ENCODE data around the gene HYAL2. TPM values are rescaled to one million over a fixed set of nuclear protein-coding genes. Genes with fewer than 3 reads are reported as not detected.

Gene HYAL2
- total and polyA plus RNA-seq, 2 of the 8 experiments (the other 6 are each of a cell fraction or from before 2014, with no cell fraction given) = 51.9 to 176 TPM

DNA sequence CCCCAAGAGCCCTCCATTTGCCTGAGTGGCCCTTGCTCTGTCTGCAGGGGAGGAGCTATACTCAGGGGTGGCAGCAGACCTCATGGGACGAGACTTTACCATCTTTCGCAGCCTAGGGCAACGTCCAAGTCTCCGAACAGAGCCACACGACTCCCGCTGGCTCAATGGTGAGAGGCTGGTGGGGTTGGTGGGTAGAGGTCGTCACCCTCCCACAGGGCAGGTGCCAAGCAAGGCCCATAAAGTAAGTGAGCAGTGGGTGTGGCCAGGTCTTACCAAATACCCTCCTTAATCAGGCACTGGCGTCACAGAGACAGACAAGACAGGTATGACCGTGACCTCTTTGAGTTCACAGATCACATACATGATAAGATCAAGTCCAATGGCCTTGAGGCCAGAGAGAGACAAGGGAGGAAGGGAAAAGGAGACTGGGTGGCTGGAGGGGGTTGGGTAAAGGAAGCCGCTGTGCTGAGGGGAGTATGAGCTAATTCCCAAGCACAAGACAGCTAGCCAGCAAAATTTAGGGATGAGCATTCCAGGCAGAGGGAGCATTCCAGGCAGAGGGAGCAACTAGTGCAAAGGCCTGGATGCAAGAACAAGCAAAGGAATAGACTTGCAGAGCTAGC lies 51.1 kb downstream of the HYAL2 start (continued):
- TF ChIP-seq EP300 (IDR thresholded peaks at IDR 0.05; ENCODE audit: borderline replicate concordance in 1 of 2, low read depth in 2 of 2, low read length in 2 of 2) (no peak), SUZ12 (IDR thresholded peaks at IDR 0.05; ENCODE audit: low read length) (no peak), CREB1 (IDR thresholded peaks at IDR 0.05) (no peak), SIX5 (IDR thresholded peaks at IDR 0.05; ENCODE audit: low read depth, low read length) (no peak), CEBPB (IDR thresholded peaks at IDR 0.05; ENCODE audit: low read depth, low read length) (no peak), RBBP5 (IDR thresholded peaks at IDR 0.05; ENCODE audit: borderline replicate concordance, low read depth, low read length) (no peak), NANOG (IDR thresholded peaks at IDR 0.05; ENCODE audit: insufficient read depth, low read depth, low read length, poor library complexity, severe bottlenecking) (no peak), EGR1 (IDR thresholded peaks at IDR 0.05; ENCODE audit: borderline replicate concordance, low read depth, low read length) (no peak), SP1 (IDR thresholded peaks at IDR 0.05; ENCODE audit: low read depth, low read length) (no peak), FOSL1 (IDR thresholded peaks at IDR 0.05; ENCODE audit: insufficient read depth, low read depth, low read length) (no peak)
